Keratinocyte (primary cell): ENCODE results near the gene CEP152. TPM values are rescaled to one million over a fixed set of nuclear protein-coding genes. Genes with fewer than 3 reads are reported as not detected.

Experiments used
- DNase-seq: peaks from one replicate; pipeline ENCODE4 v3.0.0-alpha.2; 2011; ENCODE audit warnings: low read depth, missing footprints, low spot score
- FAIRE-seq: peaks from 2 replicates; lab custom pipeline; 2011; peaks lifted over from hg19 to GRCh38; lab: Jason Lieb, UNC
- H2AFZ ChIP-seq: 2 replicates; pipeline ENCODE4 v1.6.0; 2012; ENCODE audit warnings: low read length, control low read depth, inconsistent platforms; ENCODE audit not compliant: control insufficient read depth
- H3K27ac ChIP-seq: 2 replicates; pipeline ENCODE4 v1.5.1; 2011; ENCODE audit warnings: low read length; ENCODE audit not compliant: control insufficient read depth, insufficient read depth
- H3K27me3 ChIP-seq: 3 replicates; pipeline ENCODE4 v1.6.0; 2011; ENCODE audit warnings: low read length; ENCODE audit not compliant: control insufficient read depth, insufficient read depth; ENCODE audit errors: extremely low read depth
- H3K36me3 ChIP-seq, 2 experiments: 2 replicates in 1 of 2; 3 replicates in 1 of 2; pipeline ENCODE4 v1.5.1; 2011; ENCODE audit warnings: low read length in 2 of 2, mild to moderate bottlenecking in 1 of 2; ENCODE audit not compliant: control insufficient read depth in 2 of 2, insufficient read depth in 2 of 2; ENCODE audit errors: extremely low read depth in 1 of 2
- H3K4me1 ChIP-seq: 3 replicates; pipeline ENCODE4 v1.5.1; 2011; ENCODE audit warnings: low read length; ENCODE audit not compliant: control insufficient read depth, insufficient read depth; ENCODE audit errors: extremely low read depth
- H3K4me2 ChIP-seq: 3 replicates; pipeline ENCODE4 v1.6.0; 2011; ENCODE audit warnings: low read depth, low read length; ENCODE audit not compliant: control insufficient read depth, insufficient read depth; ENCODE audit errors: extremely low read depth
- H3K4me3 ChIP-seq, 3 experiments: fragments of 200-600 bp in 1 of 3; sonication (generic) in 1 of 3; 2 replicates in 2 of 3; 3 replicates in 1 of 3; pipeline ENCODE4 v1.5.1; 2011 to 2016; ENCODE audit warnings: low read length in 3 of 3, mild to moderate bottlenecking in 3 of 3, control low read depth in 2 of 3, inconsistent platforms in 1 of 3, low read depth in 1 of 3, mixed read lengths in 1 of 3, mixed run types in 1 of 3, moderate library complexity in 1 of 3; ENCODE audit not compliant: control insufficient read depth in 2 of 3, insufficient read depth in 2 of 3; ENCODE audit errors: extremely low read depth in 1 of 3
- H3K79me2 ChIP-seq: 2 replicates; pipeline ENCODE4 v1.6.0; 2012; ENCODE audit warnings: low read length; ENCODE audit not compliant: control insufficient read depth, insufficient read depth
- H3K9ac ChIP-seq: 3 replicates; pipeline ENCODE4 v1.6.0; 2011; ENCODE audit warnings: low read length; ENCODE audit not compliant: control insufficient read depth, insufficient read depth; ENCODE audit errors: extremely low read depth
- H3K9me1 ChIP-seq: 3 replicates; pipeline ENCODE4 v1.6.0; 2011; ENCODE audit warnings: low read length; ENCODE audit not compliant: control insufficient read depth, insufficient read depth; ENCODE audit errors: extremely low read depth
- H3K9me3 ChIP-seq: 2 replicates; pipeline ENCODE4 v1.5.1; 2012; ENCODE audit warnings: low read depth, low read length; ENCODE audit not compliant: control insufficient read depth
- H4K20me1 ChIP-seq: 3 replicates; pipeline ENCODE4 v1.6.0; 2011; ENCODE audit warnings: low read length; ENCODE audit not compliant: control insufficient read depth, insufficient read depth; ENCODE audit errors: extremely low read depth
- EZH2 ChIP-seq: IDR thresholded peaks from one replicate; pipeline ENCODE4 v1.6.1; 2012; ENCODE audit warnings: inconsistent platforms, mild to moderate bottlenecking, low read length, moderate library complexity
- dilution Hi-C: fragments of 300-500 bp; cut with MboI; formaldehyde crosslinking; loops from one replicate; pipeline ENCODE4 v1.7.0; 2020; ENCODE audit warnings: low sequenced_read_pairs; ENCODE audit not compliant: extremely low pct_ligation_motif_present
- polyA plus RNA-seq, 5 experiments: library from polyadenylated mRNA; depleted of rRNA in 3 of 5; stranded (reverse) in 3 of 5; stranded (forward) in 1 of 5; unstranded in 1 of 5; fragments of >200 nt; gene quantifications; 1 replicate in 1 of 5; 2 replicates in 3 of 5; 3 replicates in 1 of 5; pipeline versions ENCODE4 v1.2.1 to v1.2.3, GENCODE V29; 2011 to 2012; ENCODE audit warnings: missing spikeins in 2 of 5, low read depth in 1 of 5, low replicate concordance in 1 of 5
- TF ChIP-seq, protein P1 (sequence below), 3 experiments: IDR thresholded peaks in 1 of 3; conservative IDR thresholded peaks in 1 of 3; optimal IDR thresholded peaks in 1 of 3; 2 replicates in 2 of 3; 3 replicates in 1 of 3; pipeline versions ENCODE3 to v1.5.1; 2011; ENCODE audit warnings: low read length in 3 of 3, mild to moderate bottlenecking in 3 of 3, moderate library complexity in 2 of 3, control low read depth in 1 of 3, inconsistent platforms in 1 of 3; ENCODE audit not compliant: insufficient read depth in 2 of 3; ENCODE audit errors: extremely low read depth in 1 of 3

CEP152 gene
- polyA plus RNA-seq, 1 donor (not counting 4 experiments of a cell fraction or from before 2014, with no cell fraction given), result 4.0 TPM

DNA sequence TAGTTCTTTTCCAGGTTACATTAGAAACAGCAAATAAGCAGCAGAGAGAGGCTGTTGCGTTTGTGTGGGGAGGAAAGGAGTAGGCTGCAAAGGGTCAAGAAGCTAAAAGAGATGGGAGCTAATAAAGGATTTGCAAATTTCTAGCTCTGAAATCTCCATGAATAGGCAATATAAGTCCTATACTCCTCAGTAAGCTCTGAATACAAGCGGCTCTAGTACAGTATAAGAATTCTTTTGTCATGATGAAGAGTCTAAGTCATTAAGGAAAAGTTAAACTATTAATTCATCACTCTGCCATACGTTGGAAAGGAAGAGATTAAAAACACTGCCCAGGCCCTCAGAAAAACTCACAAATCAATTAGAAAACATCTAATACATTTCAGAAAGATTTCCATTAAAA is 59.3 kb downstream of the CEP152 start:
- Histone ChIP-seq H3K4me1 (no peaks in the 10 kb centered on the region), H3K9me3 (no peaks in the 10 kb centered on the region), H4K20me1 (no peaks in the 10 kb centered on the region), H3K9me1 (no peaks in the 10 kb centered on the region), H3K9ac (no peak overlapping the region), H3K36me3 (peaks cover 0 to 1% of the 10 kb centered on the region in 2 experiments), H3K4me2 (no peak overlapping the region), H3K27ac (no peak overlapping the region), H3K79me2 (no peaks in the 10 kb centered on the region), H3K4me3 (no peak overlapping the region), H2AFZ (no peak overlapping the region), H3K27me3 (no peaks in the 10 kb centered on the region)
- dilution Hi-C loops, result no loop called here
- DNase-seq (no peak), FAIRE-seq (no peak)
- no peak for TF ChIP-seq EZH2
- TF ChIP-seq, protein P1, sequence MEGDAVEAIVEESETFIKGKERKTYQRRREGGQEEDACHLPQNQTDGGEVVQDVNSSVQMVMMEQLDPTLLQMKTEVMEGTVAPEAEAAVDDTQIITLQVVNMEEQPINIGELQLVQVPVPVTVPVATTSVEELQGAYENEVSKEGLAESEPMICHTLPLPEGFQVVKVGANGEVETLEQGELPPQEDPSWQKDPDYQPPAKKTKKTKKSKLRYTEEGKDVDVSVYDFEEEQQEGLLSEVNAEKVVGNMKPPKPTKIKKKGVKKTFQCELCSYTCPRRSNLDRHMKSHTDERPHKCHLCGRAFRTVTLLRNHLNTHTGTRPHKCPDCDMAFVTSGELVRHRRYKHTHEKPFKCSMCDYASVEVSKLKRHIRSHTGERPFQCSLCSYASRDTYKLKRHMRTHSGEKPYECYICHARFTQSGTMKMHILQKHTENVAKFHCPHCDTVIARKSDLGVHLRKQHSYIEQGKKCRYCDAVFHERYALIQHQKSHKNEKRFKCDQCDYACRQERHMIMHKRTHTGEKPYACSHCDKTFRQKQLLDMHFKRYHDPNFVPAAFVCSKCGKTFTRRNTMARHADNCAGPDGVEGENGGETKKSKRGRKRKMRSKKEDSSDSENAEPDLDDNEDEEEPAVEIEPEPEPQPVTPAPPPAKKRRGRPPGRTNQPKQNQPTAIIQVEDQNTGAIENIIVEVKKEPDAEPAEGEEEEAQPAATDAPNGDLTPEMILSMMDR (optimal IDR thresholded peaks at IDR 0.05 in 1 of 3, IDR thresholded peaks at IDR 0.05 in 1 of 3, conservative IDR thresholded peaks at IDR 0.05 in 1 of 3; ENCODE audit: extremely low read depth in 1 of 3, insufficient read depth in 2 of 3, low read length in 3 of 3), result no peak

DNA sequence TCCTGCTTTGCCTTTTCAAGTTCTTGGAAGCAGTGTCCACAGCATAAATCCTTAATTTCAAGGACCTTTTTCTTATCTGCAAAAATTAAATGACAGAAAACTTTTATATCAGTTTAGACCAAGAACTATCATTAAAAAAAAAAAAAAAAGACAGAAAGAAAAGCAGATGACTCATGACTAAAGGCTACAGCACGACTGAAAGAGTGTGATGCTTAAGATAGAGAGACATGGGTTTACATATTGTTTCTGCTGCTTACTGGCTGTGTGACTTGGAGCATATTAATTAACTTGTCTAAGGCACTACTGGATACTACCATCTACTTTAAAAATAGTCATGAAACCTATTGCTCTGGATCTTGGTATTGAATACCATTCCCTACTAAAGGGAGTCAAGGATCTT is 62.3 kb downstream of the CEP152 start:
- dilution Hi-C loops, result no loop called here
- H4K20me1 ChIP-seq, result no peaks in the 10 kb centered on the region

More for the DNA sequence above, 62.3 kb downstream of the CEP152 start:
- H3K79me2 ChIP-seq, result no peaks in the 10 kb centered on the region
- TF ChIP-seq EZH2, result no peak
- TF ChIP-seq, protein P1 (optimal IDR thresholded peaks at IDR 0.05 in 1 of 3, IDR thresholded peaks at IDR 0.05 in 1 of 3, conservative IDR thresholded peaks at IDR 0.05 in 1 of 3; ENCODE audit: extremely low read depth in 1 of 3, insufficient read depth in 2 of 3, low read length in 3 of 3), result no peak
- H3K4me2 ChIP-seq, result no peak overlapping the region
- DNase-seq (no peak), FAIRE-seq (no peak)
- H3K36me3 ChIP-seq, result peaks cover 0 to 3% of the 10 kb centered on the region in 2 experiments
- no peaks in the 10 kb centered on the region for H3K9me1 ChIP-seq
- H3K9me3 ChIP-seq, result no peaks in the 10 kb centered on the region
- H3K4me1 ChIP-seq, result no peaks in the 10 kb centered on the region
- no peaks in the 10 kb centered on the region for H3K27me3 ChIP-seq
- no peak overlapping the region for H3K9ac ChIP-seq
- no peak overlapping the region for H3K27ac ChIP-seq
- H2AFZ ChIP-seq, result no peak overlapping the region
- no peak overlapping the region for H3K4me3 ChIP-seq
